PC-9 (cell line): ENCODE measurements around the gene SAP25. TPM values are rescaled to one million over a fixed set of nuclear protein-coding genes. Genes with fewer than 3 reads are reported as not detected.

Source experiments
- BruUV-seq: library from RNA; stranded (reverse); fragments of 400-500 nt; replicated peaks from 2 replicates; lab custom pipeline; 2021; lab: Mats Ljungman, UMichigan
- CTCF ChIA-PET: fragments of 300-600 bp; sonication (Branson Sonifier 250); formaldehyde crosslinking; loops from one replicate; lab custom pipeline; 2022; ENCODE audit warnings: antibody characterized with exemption; lab: Charles Lee
- POLR2A ChIA-PET: fragments of 300-600 bp; sonication (Branson Sonifier 250); formaldehyde crosslinking; loops from one replicate; lab custom pipeline; 2022; ENCODE audit warnings: antibody characterized with exemption; ENCODE audit not compliant: unreplicated experiment; lab: Charles Lee
- DNase-seq, 2 experiments: peaks; one replicate each; pipeline versions ENCODE4 v3.0.0 to v3.0.0-alpha.2; 2015 to 2022; ENCODE audit warnings: mixed read lengths in 1 of 2
- H2AFZ ChIP-seq: fragments of 200-600 bp; sonication (generic); 2 replicates; pipeline ENCODE4 v1.8.1; 2017; ENCODE audit warnings: antibody characterized with exemption
- H3F3A ChIP-seq: fragments of 200-600 bp; sonication (generic); 2 replicates; pipeline ENCODE4 v1.8.1; 2017; ENCODE audit warnings: antibody characterized with exemption, mild to moderate bottlenecking, low read depth; ENCODE audit not compliant: insufficient read depth
- H3K27ac ChIP-seq: fragments of 200-600 bp; sonication (generic); 2 replicates; pipeline ENCODE4 v1.6.1; 2016; ENCODE audit warnings: mixed run types
- H3K27me3 ChIP-seq: fragments of 200-600 bp; sonication (generic); 2 replicates; pipeline ENCODE4 v1.6.1; 2016; ENCODE audit warnings: low read depth, mixed run types; ENCODE audit not compliant: insufficient read depth
- H3K36me3 ChIP-seq: fragments of 200-600 bp; sonication (generic); 2 replicates; pipeline ENCODE4 v1.6.1; 2016; ENCODE audit warnings: low read depth, mixed run types
- H3K4me1 ChIP-seq: fragments of 200-600 bp; sonication (generic); replicated peaks from 2 replicates; pipeline ENCODE4 v1.6.1; 2016; ENCODE audit warnings: mixed run types; ENCODE audit not compliant: insufficient read depth
- H3K4me2 ChIP-seq: fragments of 200-600 bp; sonication (generic); 2 replicates; pipeline ENCODE4 v1.6.1; 2017; ENCODE audit warnings: mixed run types
- H3K4me3 ChIP-seq: fragments of 200-600 bp; sonication (generic); 2 replicates; pipeline ENCODE4 v1.6.1; 2016; ENCODE audit warnings: mixed run types
- H3K79me2 ChIP-seq: fragments of 200-600 bp; sonication (generic); 2 replicates; pipeline ENCODE4 v1.6.1; 2017; ENCODE audit warnings: low read depth, mixed run types
- H3K9me2 ChIP-seq: fragments of 200-600 bp; sonication (generic); 2 replicates; pipeline ENCODE4 v1.8.1; 2017; ENCODE audit warnings: mild to moderate bottlenecking; ENCODE audit not compliant: insufficient read depth
- H3K9me3 ChIP-seq: fragments of 200-600 bp; sonication (generic); 2 replicates; pipeline ENCODE4 v1.8.1; 2016; ENCODE audit warnings: low read depth; ENCODE audit not compliant: insufficient read depth
- H4K20me1 ChIP-seq: fragments of 200-600 bp; sonication (generic); 2 replicates; pipeline ENCODE4 v1.8.1; 2017; ENCODE audit not compliant: insufficient read depth
- CTCF ChIP-seq: fragments of 200-600 bp; sonication (generic); conservative IDR thresholded peaks from 2 replicates; pipeline ENCODE4 v1.6.1; 2017; ENCODE audit warnings: mixed run types, antibody characterized with exemption, mild to moderate bottlenecking, moderate library complexity
- EZH2 ChIP-seq: fragments of 200-600 bp; sonication (generic); IDR thresholded peaks from 2 replicates; pipeline ENCODE4 v1.8.0; 2017; ENCODE audit warnings: antibody characterized with exemption, low read depth
- intact Hi-C: fragments of 100-400 bp; cut with micrococcal nuclease; formaldehyde crosslinking; loops from one replicate; pipeline ENCODE4 v1.10.0; 2022; ENCODE audit not compliant: unreplicated experiment
- total RNA-seq: library from RNA; stranded (reverse); gene quantifications from 2 replicates; pipeline ENCODE4 v1.2.3, GENCODE V29; 2021

The SAP25 gene
- total RNA-seq, 1 experiment from 2014 or later: 11.0 TPM

DNA sequence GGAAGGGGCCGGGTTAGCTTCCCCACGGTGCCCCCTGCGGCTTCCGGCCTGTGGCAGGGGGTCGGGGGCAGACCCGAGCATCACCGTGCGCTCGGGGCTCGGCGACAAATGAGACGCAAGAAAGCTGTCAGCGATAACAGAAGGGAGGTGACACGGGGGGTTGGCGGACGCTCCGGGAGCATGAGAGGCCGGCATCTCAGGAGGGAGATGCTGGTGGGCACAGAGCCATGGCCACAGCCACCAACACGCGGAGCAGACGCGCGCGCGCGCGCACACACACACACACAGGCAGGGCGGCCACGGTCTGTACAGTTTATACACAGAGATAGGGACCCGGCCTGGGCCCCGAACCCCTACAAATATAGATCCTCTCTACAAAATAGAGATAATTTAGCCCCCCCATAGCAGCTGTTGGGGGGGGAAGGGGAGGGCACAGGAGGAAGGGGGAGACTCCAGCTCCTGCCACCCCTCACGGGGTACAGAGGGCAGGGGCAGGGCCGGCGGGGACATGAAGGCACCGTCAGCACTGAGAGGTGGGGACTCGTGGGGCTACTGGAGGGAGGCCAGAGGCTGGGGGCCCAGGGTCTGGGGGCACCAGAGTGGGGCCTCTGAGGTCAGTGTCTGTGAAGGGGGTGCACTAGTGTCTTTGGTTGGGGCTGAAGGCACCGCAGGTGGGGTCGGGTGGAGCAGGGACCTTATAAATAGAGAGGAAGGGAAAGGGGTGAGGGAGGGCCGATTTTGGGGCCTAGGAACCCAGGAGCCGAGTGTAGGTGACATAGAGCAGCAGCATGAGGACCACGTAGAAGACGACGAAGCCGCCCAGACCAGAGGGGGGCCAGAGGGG, 884 bp upstream of the SAP25 start:
- H3K27ac ChIP-seq: no peak overlapping the region
- DNase-seq: peak in 1 of 2 experiments; percentile 20
- POLR2A ChIA-PET: no interaction called here
- no peaks in the 10 kb centered on the region for H3K79me2 ChIP-seq
- no peaks in the 10 kb centered on the region for H3K9me2 ChIP-seq
- no peaks in the 10 kb centered on the region for H3K36me3 ChIP-seq
- CTCF ChIA-PET: interaction anchor here (0.6 kb wide), 2 partner anchors 88 to 107 kb away, joined by 3 read pairs; no protein-coding TSS in a partner anchor
- intact Hi-C loops: no loop called here
- no peaks in the 10 kb centered on the region for H3K9me3 ChIP-seq
- H3K27me3 ChIP-seq: no peaks in the 10 kb centered on the region
- no peak overlapping the region for H3K4me2 ChIP-seq
- H3K4me1 ChIP-seq: no peaks in the 10 kb centered on the region
- TF ChIP-seq EZH2 (no peak), CTCF (no peak)
- no peaks in the 10 kb centered on the region for H3F3A ChIP-seq
- no peak overlapping the region for H3K4me3 ChIP-seq
- H2AFZ ChIP-seq: no peak overlapping the region
- no TSS peak for BruUV-seq
- no peaks in the 10 kb centered on the region for H4K20me1 ChIP-seq

- no peak for TF ChIP-seq EZH2
- no peak for TF ChIP-seq CTCF
- H3K27me3 ChIP-seq: no peaks in the 10 kb centered on the region
- no peaks in the 10 kb centered on the region for H3K9me3 ChIP-seq
- CTCF ChIA-PET: no interaction called here
- H2AFZ ChIP-seq: no peak overlapping the region
- BruUV-seq: no TSS peak
- no peak overlapping the region for H3K27ac ChIP-seq
- H3K79me2 ChIP-seq: no peaks in the 10 kb centered on the region
- H3K4me2 ChIP-seq: no peak overlapping the region
- peak in 1 of 2 experiments; percentile 17 for DNase-seq
- peaks cover 6% of the 10 kb centered on the region; the same call in 1 of the 2 replicates for H3F3A ChIP-seq
- H3K4me3 ChIP-seq: no peak overlapping the region
- H3K36me3 ChIP-seq: no peaks in the 10 kb centered on the region
- H4K20me1 ChIP-seq: no peaks in the 10 kb centered on the region
- POLR2A ChIA-PET: no interaction called here
- H3K9me2 ChIP-seq: no peaks in the 10 kb centered on the region
- intact Hi-C loops: no loop called here
- H3K4me1 ChIP-seq: no peaks in the 10 kb centered on the region
These were observed 588 bp downstream of the SAP25 start for GRCh38 chr7:100572949-100573675.

DNA sequence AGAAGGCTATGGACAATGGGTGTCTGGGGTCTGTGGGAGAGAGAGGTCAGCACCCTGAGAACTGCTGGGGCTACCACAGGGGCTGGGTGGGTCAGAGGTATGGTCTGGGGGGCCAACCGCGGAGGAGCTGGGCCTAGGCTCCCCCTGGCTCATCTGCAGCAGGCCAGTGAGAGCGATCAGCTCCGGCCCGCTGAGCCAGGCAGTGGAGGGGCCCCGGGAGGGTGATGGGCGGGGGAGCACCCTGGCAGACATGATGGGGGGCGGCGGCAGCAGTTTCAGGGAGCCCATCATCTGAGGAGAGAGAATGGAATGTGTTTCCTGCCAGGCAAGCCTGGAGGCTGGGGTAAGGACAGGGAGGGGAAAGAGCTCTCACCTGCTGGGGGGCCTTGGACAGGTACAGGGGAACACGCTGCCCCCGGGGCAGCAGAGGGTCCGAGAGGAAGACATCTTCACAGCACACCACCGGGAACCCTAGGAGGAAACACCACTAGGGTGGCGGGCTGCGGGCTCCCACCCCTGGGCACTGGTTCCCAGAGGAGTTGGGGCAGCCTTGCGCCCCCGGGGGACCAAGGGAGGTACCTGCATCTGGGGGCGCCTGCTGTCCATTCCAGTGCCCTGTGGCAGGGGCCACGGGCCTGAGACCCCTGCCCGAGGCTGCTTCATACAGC, 1.3 kb downstream of the SAP25 start:
- no peak for TF ChIP-seq CTCF
- no peak for TF ChIP-seq EZH2
- Histone ChIP-seq H3K9me3 (no peaks in the 10 kb centered on the region), H3K4me1 (no peaks in the 10 kb centered on the region), H3K36me3 (no peaks in the 10 kb centered on the region), H3K27ac (no peak overlapping the region), H3K4me2 (no peak overlapping the region), H3K27me3 (no peaks in the 10 kb centered on the region), H3K4me3 (no peak overlapping the region), H4K20me1 (no peaks in the 10 kb centered on the region), H3K9me2 (no peaks in the 10 kb centered on the region), H2AFZ (no peak overlapping the region), H3K79me2 (no peaks in the 10 kb centered on the region), H3F3A (peaks cover 6% of the 10 kb centered on the region)
- CTCF ChIA-PET: no interaction called here
- intact Hi-C loops: no loop called here
- DNase-seq: no peak
- POLR2A ChIA-PET: no interaction called here
- BruUV-seq: no TSS peak
